Measurements from ENCODE around the gene IHH. TPM values are rescaled to one million over a fixed set of nuclear protein-coding genes. Genes with fewer than 3 reads are reported as not detected.
A peak's percentile ranks its signal among the peaks of the same experiment; 100 is the strongest.

IHH gene
- total RNA-seq, 1 donor from 2014 or later = not detected

- H3K27me3 ChIP-seq (ENCODE audit: control insufficient read depth, insufficient read depth, low read length) = peaks cover 45% of the 10 kb centered on the region
- no peak overlapping the region for H3K4me3 ChIP-seq (ENCODE audit: low read depth, low read length)
- no peak for TF ChIP-seq CTCF (IDR thresholded peaks at IDR 0.05; ENCODE audit: insufficient read depth, low read length, severe bottlenecking)
- DNase-seq (ENCODE audit: low read depth) = no peak
- FAIRE-seq = no peak
- H3K36me3 ChIP-seq (ENCODE audit: control insufficient read depth, insufficient read depth, low read length) = no peaks in the 10 kb centered on the region
Measured at GRCh38 chr2:219056176-219056895, 4.4 kb downstream of the IHH start.

- Histone ChIP-seq H3K27me3 (ENCODE audit: control insufficient read depth, insufficient read depth, low read length) (peaks cover 42% of the 10 kb centered on the region), H3K36me3 (ENCODE audit: control insufficient read depth, insufficient read depth, low read length) (no peaks in the 10 kb centered on the region), H3K4me3 (ENCODE audit: low read depth, low read length) (no peak overlapping the region)
- FAIRE-seq = no peak
- no peak for TF ChIP-seq CTCF (IDR thresholded peaks at IDR 0.05; ENCODE audit: insufficient read depth, low read length, severe bottlenecking)
- no peak for DNase-seq (ENCODE audit: low read depth)
Measured at GRCh38 chr2:219054956-219055903, 5.5 kb downstream of the IHH start.

- Histone ChIP-seq H3K4me3 (ENCODE audit: low read depth, low read length) (no peak overlapping the region), H3K36me3 (ENCODE audit: control insufficient read depth, insufficient read depth, low read length) (no peaks in the 10 kb centered on the region), H3K27me3 (ENCODE audit: control insufficient read depth, insufficient read depth, low read length) (peaks cover 3% of the 10 kb centered on the region)
- no peak for TF ChIP-seq CTCF (IDR thresholded peaks at IDR 0.05; ENCODE audit: insufficient read depth, low read length, severe bottlenecking)
- DNase-seq (ENCODE audit: low read depth) (no peak), FAIRE-seq (no peak)
Measured at GRCh38 chr2:219049282-219049681, 11.4 kb downstream of the IHH start.

GRCh38 chr2:219045937-219046550 lies 14.7 kb downstream of the IHH start:
- Histone ChIP-seq H3K27me3 (ENCODE audit: control insufficient read depth, insufficient read depth, low read length) (no peaks in the 10 kb centered on the region), H3K36me3 (ENCODE audit: control insufficient read depth, insufficient read depth, low read length) (no peaks in the 10 kb centered on the region), H3K4me3 (ENCODE audit: low read depth, low read length) (no peak overlapping the region)
- DNase-seq (ENCODE audit: low read depth) (peak; percentile 18), FAIRE-seq (peak; percentile 89)
- TF ChIP-seq CTCF (IDR thresholded peaks at IDR 0.05; ENCODE audit: insufficient read depth, low read length, severe bottlenecking) = no peak

GRCh38 chr2:219042750-219043149 lies 18.0 kb downstream of the IHH start:
- no peak for TF ChIP-seq CTCF (IDR thresholded peaks at IDR 0.05; ENCODE audit: insufficient read depth, low read length, severe bottlenecking)
- no peak overlapping the region for H3K4me3 ChIP-seq (ENCODE audit: low read depth, low read length)
- no peak for DNase-seq (ENCODE audit: low read depth)
- peaks cover 4% of the 10 kb centered on the region for H3K27me3 ChIP-seq (ENCODE audit: control insufficient read depth, insufficient read depth, low read length)
- FAIRE-seq = no peak
- no peaks in the 10 kb centered on the region for H3K36me3 ChIP-seq (ENCODE audit: control insufficient read depth, insufficient read depth, low read length)

All from bronchial epithelial cell (primary cell).